ENCODE results near the gene RRM2.
A peak's percentile ranks its signal among the peaks of the same experiment; 100 is the strongest.

RRM2 gene

GRCh38 chr2:10135296-10136089 lies 13.0 kb downstream of the RRM2 start:
- H3K36me3 ChIP-seq (ENCODE audit: control insufficient read depth, insufficient read depth, low read length, severe bottlenecking) = no peaks in the 10 kb centered on the region
- no peak for DNase-seq (ENCODE audit: low read depth)

GRCh38 chr2:10136101-10136934 lies 13.8 kb downstream of the RRM2 start:
- Histone ChIP-seq H3K4me3 (ENCODE audit: low read length) (no peak overlapping the region), H3K27me3 (replicated peaks; ENCODE audit: control insufficient read depth, insufficient read depth, low read length) (peaks cover 5% of the 10 kb centered on the region), H3K9me3 (ENCODE audit: control insufficient read depth, low read length) (no peaks in the 10 kb centered on the region), H3K9ac (ENCODE audit: low read length) (no peak overlapping the region), H3K4me1 (ENCODE audit: control insufficient read depth, insufficient read depth, low read length) (no peaks in the 10 kb centered on the region), H3K36me3 (ENCODE audit: control insufficient read depth, insufficient read depth, low read length, severe bottlenecking) (no peaks in the 10 kb centered on the region)
- DNase-seq (ENCODE audit: low read depth) = no peak

More at GRCh38 chr2:10135296-10136089, 13.0 kb downstream of the RRM2 start:
- H3K27me3 ChIP-seq (replicated peaks; ENCODE audit: control insufficient read depth, insufficient read depth, low read length) = peaks cover 5% of the 10 kb centered on the region
- no peaks in the 10 kb centered on the region for H3K9me3 ChIP-seq (ENCODE audit: control insufficient read depth, low read length)
- H3K4me3 ChIP-seq (ENCODE audit: low read length) = no peak overlapping the region
- H3K4me1 ChIP-seq (ENCODE audit: control insufficient read depth, insufficient read depth, low read length) = no peaks in the 10 kb centered on the region
- H3K9ac ChIP-seq (ENCODE audit: low read length) = no peak overlapping the region

- no peak overlapping the region for H3K4me3 ChIP-seq (ENCODE audit: low read length)
- no peaks in the 10 kb centered on the region for H3K4me1 ChIP-seq (ENCODE audit: control insufficient read depth, insufficient read depth, low read length)
- DNase-seq (ENCODE audit: low read depth) = no peak
- no peak overlapping the region for H3K9ac ChIP-seq (ENCODE audit: low read length)
- H3K27me3 ChIP-seq (replicated peaks; ENCODE audit: control insufficient read depth, insufficient read depth, low read length) = peaks cover 5% of the 10 kb centered on the region
- no peaks in the 10 kb centered on the region for H3K36me3 ChIP-seq (ENCODE audit: control insufficient read depth, insufficient read depth, low read length, severe bottlenecking)
- H3K9me3 ChIP-seq (ENCODE audit: control insufficient read depth, low read length) = no peaks in the 10 kb centered on the region
Observed at GRCh38 chr2:10137053-10137843, 14.7 kb downstream of the RRM2 start.

GRCh38 chr2:10139536-10139935 lies 17.0 kb downstream of the RRM2 start:
- Histone ChIP-seq H3K4me1 (ENCODE audit: control insufficient read depth, insufficient read depth, low read length) (no peaks in the 10 kb centered on the region), H3K9me3 (ENCODE audit: control insufficient read depth, low read length) (no peaks in the 10 kb centered on the region), H3K9ac (ENCODE audit: low read length) (no peak overlapping the region), H3K4me3 (ENCODE audit: low read length) (no peak overlapping the region), H3K36me3 (ENCODE audit: control insufficient read depth, insufficient read depth, low read length, severe bottlenecking) (no peaks in the 10 kb centered on the region), H3K27me3 (replicated peaks; ENCODE audit: control insufficient read depth, insufficient read depth, low read length) (peaks cover 5% of the 10 kb centered on the region)
- no peak for DNase-seq (ENCODE audit: low read depth)

GRCh38 chr2:10140841-10141610 lies 18.5 kb downstream of the RRM2 start:
- Histone ChIP-seq H3K4me1 (ENCODE audit: control insufficient read depth, insufficient read depth, low read length) (no peaks in the 10 kb centered on the region), H3K4me3 (ENCODE audit: low read length) (no peak overlapping the region), H3K27me3 (replicated peaks; ENCODE audit: control insufficient read depth, insufficient read depth, low read length) (peaks cover 5% of the 10 kb centered on the region), H3K9me3 (ENCODE audit: control insufficient read depth, low read length) (no peaks in the 10 kb centered on the region), H3K9ac (ENCODE audit: low read length) (no peak overlapping the region), H3K36me3 (ENCODE audit: control insufficient read depth, insufficient read depth, low read length, severe bottlenecking) (no peaks in the 10 kb centered on the region)
- DNase-seq (ENCODE audit: low read depth) = no peak

- H3K27me3 ChIP-seq (replicated peaks; ENCODE audit: control insufficient read depth, insufficient read depth, low read length) = peaks cover 5% of the 10 kb centered on the region
- no peak overlapping the region for H3K9ac ChIP-seq (ENCODE audit: low read length)
- H3K4me3 ChIP-seq (ENCODE audit: low read length) = no peak overlapping the region
- no peaks in the 10 kb centered on the region for H3K36me3 ChIP-seq (ENCODE audit: control insufficient read depth, insufficient read depth, low read length, severe bottlenecking)
- peak; percentile 36 for DNase-seq (ENCODE audit: low read depth)
- H3K9me3 ChIP-seq (ENCODE audit: control insufficient read depth, low read length) = no peaks in the 10 kb centered on the region
- no peaks in the 10 kb centered on the region for H3K4me1 ChIP-seq (ENCODE audit: control insufficient read depth, insufficient read depth, low read length)
Observed at GRCh38 chr2:10141736-10142639, 19.4 kb downstream of the RRM2 start.

- Histone ChIP-seq H3K27me3 (replicated peaks; ENCODE audit: control insufficient read depth, insufficient read depth, low read length) (peaks cover 2% of the 10 kb centered on the region), H3K4me3 (ENCODE audit: low read length) (no peak overlapping the region), H3K9me3 (ENCODE audit: control insufficient read depth, low read length) (no peaks in the 10 kb centered on the region), H3K4me1 (ENCODE audit: control insufficient read depth, insufficient read depth, low read length) (no peaks in the 10 kb centered on the region), H3K36me3 (ENCODE audit: control insufficient read depth, insufficient read depth, low read length, severe bottlenecking) (no peaks in the 10 kb centered on the region), H3K9ac (ENCODE audit: low read length) (no peak overlapping the region)
- no peak for DNase-seq (ENCODE audit: low read depth)
Observed at GRCh38 chr2:10142640-10142965, 20.1 kb downstream of the RRM2 start.

GRCh38 chr2:10144771-10145518 lies 22.4 kb downstream of the RRM2 start:
- no peak for DNase-seq (ENCODE audit: low read depth)
- H3K36me3 ChIP-seq (ENCODE audit: control insufficient read depth, insufficient read depth, low read length, severe bottlenecking) = no peaks in the 10 kb centered on the region

GRCh38 chr2:10145519-10146357 lies 23.2 kb downstream of the RRM2 start:
- no peak for DNase-seq (ENCODE audit: low read depth)
- no peaks in the 10 kb centered on the region for H3K27me3 ChIP-seq (replicated peaks; ENCODE audit: control insufficient read depth, insufficient read depth, low read length)
- no peaks in the 10 kb centered on the region for H3K4me1 ChIP-seq (ENCODE audit: control insufficient read depth, insufficient read depth, low read length)
- no peak overlapping the region for H3K4me3 ChIP-seq (ENCODE audit: low read length)
- peaks cover 5% of the 10 kb centered on the region for H3K9me3 ChIP-seq (ENCODE audit: control insufficient read depth, low read length)
- no peak overlapping the region for H3K9ac ChIP-seq (ENCODE audit: low read length)
- no peaks in the 10 kb centered on the region for H3K36me3 ChIP-seq (ENCODE audit: control insufficient read depth, insufficient read depth, low read length, severe bottlenecking)

More at GRCh38 chr2:10144771-10145518, 22.4 kb downstream of the RRM2 start:
- Histone ChIP-seq H3K27me3 (replicated peaks; ENCODE audit: control insufficient read depth, insufficient read depth, low read length) (no peaks in the 10 kb centered on the region), H3K4me3 (ENCODE audit: low read length) (no peak overlapping the region), H3K4me1 (ENCODE audit: control insufficient read depth, insufficient read depth, low read length) (no peaks in the 10 kb centered on the region), H3K9ac (ENCODE audit: low read length) (no peak overlapping the region), H3K9me3 (ENCODE audit: control insufficient read depth, low read length) (peaks cover 5% of the 10 kb centered on the region)
